ENCODE data around the gene LMX1B.

Gene LMX1B

GRCh38 chr9:126661521-126662251, 48.0 kb downstream of the LMX1B start:
- no peak for TF ChIP-seq PPARA (CRISPR knock-in tag; IDR thresholded peaks at IDR 0.05; ENCODE audit: borderline replicate concordance)
- ATAC-seq: no peak

- ATAC-seq: no peak
- TF ChIP-seq RARB (CRISPR knock-in tag; IDR thresholded peaks at IDR 0.05) (no peak), ARNTL (CRISPR knock-in tag; IDR thresholded peaks at IDR 0.05; ENCODE audit: borderline replicate concordance, low read depth) (no peak), TSHZ2 (CRISPR knock-in tag; IDR thresholded peaks at IDR 0.05) (no peak), ESRRG (CRISPR knock-in tag; IDR thresholded peaks at IDR 0.05) (no peak), PPARA (CRISPR knock-in tag; IDR thresholded peaks at IDR 0.05; ENCODE audit: borderline replicate concordance) (no peak), ZNF565 (CRISPR knock-in tag; conservative IDR thresholded peaks at IDR 0.05; ENCODE audit: low read depth) (no peak), OSR1 (CRISPR knock-in tag; IDR thresholded peaks at IDR 0.05) (no peak), CREB5 (CRISPR knock-in tag; IDR thresholded peaks at IDR 0.05; ENCODE audit: low read depth) (no peak), TCF4 (CRISPR knock-in tag; IDR thresholded peaks at IDR 0.05; ENCODE audit: borderline replicate concordance) (no peak), ZC3H10 (CRISPR knock-in tag; IDR thresholded peaks at IDR 0.05) (no peak), ZNF70 (CRISPR knock-in tag; IDR thresholded peaks at IDR 0.05) (no peak), ISL1 (CRISPR knock-in tag; IDR thresholded peaks at IDR 0.05) (no peak), BACH2 (CRISPR knock-in tag; IDR thresholded peaks at IDR 0.05; ENCODE audit: borderline replicate concordance) (no peak), ZNF8 (CRISPR knock-in tag; IDR thresholded peaks at IDR 0.05) (no peak), TOX (CRISPR knock-in tag; IDR thresholded peaks at IDR 0.05; ENCODE audit: borderline replicate concordance) (no peak), CSDC2 (CRISPR knock-in tag; IDR thresholded peaks at IDR 0.05) (no peak)
- TF ChIP-seq, protein P1, sequence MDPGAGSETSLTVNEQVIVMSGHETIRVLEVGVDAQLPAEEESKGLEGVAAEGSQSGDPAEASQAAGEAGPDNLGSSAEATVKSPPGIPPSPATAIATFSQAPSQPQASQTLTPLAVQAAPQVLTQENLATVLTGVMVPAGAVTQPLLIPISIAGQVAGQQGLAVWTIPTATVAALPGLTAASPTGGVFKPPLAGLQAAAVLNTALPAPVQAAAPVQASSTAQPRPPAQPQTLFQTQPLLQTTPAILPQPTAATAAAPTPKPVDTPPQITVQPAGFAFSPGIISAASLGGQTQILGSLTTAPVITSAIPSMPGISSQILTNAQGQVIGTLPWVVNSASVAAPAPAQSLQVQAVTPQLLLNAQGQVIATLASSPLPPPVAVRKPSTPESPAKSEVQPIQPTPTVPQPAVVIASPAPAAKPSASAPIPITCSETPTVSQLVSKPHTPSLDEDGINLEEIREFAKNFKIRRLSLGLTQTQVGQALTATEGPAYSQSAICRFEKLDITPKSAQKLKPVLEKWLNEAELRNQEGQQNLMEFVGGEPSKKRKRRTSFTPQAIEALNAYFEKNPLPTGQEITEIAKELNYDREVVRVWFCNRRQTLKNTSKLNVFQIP (CRISPR knock-in tag; IDR thresholded peaks at IDR 0.05; ENCODE audit: borderline replicate concordance, low read depth): no peak
- TF ChIP-seq, protein P2, sequence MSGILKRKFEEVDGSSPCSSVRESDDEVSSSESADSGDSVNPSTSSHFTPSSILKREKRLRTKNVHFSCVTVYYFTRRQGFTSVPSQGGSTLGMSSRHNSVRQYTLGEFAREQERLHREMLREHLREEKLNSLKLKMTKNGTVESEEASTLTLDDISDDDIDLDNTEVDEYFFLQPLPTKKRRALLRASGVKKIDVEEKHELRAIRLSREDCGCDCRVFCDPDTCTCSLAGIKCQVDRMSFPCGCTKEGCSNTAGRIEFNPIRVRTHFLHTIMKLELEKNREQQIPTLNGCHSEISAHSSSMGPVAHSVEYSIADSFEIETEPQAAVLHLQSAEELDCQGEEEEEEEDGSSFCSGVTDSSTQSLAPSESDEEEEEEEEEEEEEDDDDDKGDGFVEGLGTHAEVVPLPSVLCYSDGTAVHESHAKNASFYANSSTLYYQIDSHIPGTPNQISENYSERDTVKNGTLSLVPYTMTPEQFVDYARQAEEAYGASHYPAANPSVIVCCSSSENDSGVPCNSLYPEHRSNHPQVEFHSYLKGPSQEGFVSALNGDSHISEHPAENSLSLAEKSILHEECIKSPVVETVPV (CRISPR knock-in tag; IDR thresholded peaks at IDR 0.05): no peak
- TF ChIP-seq, protein P3, sequence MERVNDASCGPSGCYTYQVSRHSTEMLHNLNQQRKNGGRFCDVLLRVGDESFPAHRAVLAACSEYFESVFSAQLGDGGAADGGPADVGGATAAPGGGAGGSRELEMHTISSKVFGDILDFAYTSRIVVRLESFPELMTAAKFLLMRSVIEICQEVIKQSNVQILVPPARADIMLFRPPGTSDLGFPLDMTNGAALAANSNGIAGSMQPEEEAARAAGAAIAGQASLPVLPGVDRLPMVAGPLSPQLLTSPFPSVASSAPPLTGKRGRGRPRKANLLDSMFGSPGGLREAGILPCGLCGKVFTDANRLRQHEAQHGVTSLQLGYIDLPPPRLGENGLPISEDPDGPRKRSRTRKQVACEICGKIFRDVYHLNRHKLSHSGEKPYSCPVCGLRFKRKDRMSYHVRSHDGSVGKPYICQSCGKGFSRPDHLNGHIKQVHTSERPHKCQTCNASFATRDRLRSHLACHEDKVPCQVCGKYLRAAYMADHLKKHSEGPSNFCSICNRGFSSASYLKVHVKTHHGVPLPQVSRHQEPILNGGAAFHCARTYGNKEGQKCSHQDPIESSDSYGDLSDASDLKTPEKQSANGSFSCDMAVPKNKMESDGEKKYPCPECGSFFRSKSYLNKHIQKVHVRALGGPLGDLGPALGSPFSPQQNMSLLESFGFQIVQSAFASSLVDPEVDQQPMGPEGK (CRISPR knock-in tag; IDR thresholded peaks at IDR 0.05; ENCODE audit: borderline replicate concordance): no peak
Measured at GRCh38 chr9:126663661-126664072, 49.9 kb downstream of the LMX1B start.

DNA sequence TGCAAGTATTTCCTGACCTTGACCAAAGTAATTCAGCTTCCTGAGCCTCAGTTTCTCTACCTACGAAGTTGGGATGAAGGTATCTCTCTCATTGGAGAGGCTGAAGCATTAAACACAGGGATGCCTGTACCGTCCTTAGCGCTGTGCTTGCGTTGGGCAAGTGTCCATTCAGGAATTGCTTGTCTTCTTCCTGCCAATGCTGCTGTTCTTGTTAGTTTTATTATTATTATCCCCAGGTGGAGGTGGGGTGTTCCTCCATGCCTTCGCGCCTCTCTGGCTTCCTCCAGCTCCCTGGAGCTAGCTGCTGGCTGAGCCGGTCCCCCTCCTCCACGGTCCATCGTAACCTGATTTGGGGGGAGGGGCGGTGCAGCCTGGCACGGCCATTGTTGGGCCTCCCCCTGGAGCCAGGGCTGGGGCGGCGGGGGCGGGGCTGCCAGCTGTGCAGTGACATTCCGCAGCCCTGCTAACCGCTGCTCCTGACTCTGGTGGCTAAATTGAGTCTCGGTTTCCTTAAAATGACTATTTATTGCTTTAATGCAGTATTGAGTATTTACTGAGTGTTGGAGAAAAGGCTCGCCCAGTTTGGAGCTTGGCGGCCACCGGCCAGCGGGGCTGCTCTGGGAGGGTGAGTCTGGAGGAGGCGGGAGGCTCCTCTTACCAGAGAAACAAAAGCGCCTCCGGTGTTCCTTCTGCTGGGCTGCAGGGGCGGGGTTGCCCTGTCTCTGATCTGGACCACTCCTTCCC, 51.3 kb downstream of the LMX1B start:
- TF ChIP-seq ISL1 (CRISPR knock-in tag; IDR thresholded peaks at IDR 0.05) (no peak), ZFP3 (CRISPR knock-in tag; IDR thresholded peaks at IDR 0.05) (no peak), PPARA (CRISPR knock-in tag; IDR thresholded peaks at IDR 0.05; ENCODE audit: borderline replicate concordance) (no peak)
- ATAC-seq: no peak

Data from SK-N-SH treated with all-trans-retinoic acid at 6 μM for 48 hours (cell line).